Hepatocyte (in vitro differentiated cells): ENCODE results near the gene RASGRF1.

ENCODE experiments used
- CTCF ChIP-seq: fragments of 200-600 bp; sonication (generic); IDR thresholded peaks from 2 replicates; pipeline ENCODE4 v1.5.1; 2016; ENCODE audit warnings: antibody characterized with exemption, mild to moderate bottlenecking; ENCODE audit not compliant: poor library complexity
- EZH2 ChIP-seq: fragments of 200-600 bp; sonication (generic); IDR thresholded peaks from 2 replicates; pipeline ENCODE4 v1.6.1; 2016; ENCODE audit warnings: antibody characterized with exemption, mild to moderate bottlenecking, borderline replicate concordance
- EZH2phosphoT487 ChIP-seq: fragments of 200-600 bp; sonication (generic); IDR thresholded peaks from one replicate; pipeline ENCODE4 v1.6.1; 2018; ENCODE audit warnings: antibody characterized with exemption, mild to moderate bottlenecking, low read depth, moderate library complexity; ENCODE audit not compliant: unreplicated experiment, severe bottlenecking

GRCh38 chr15:79053894-79054293 is 36.7 kb downstream of the RASGRF1 start:
- TF ChIP-seq EZH2 (no peak), CTCF (no peak), EZH2phosphoT487 (no peak)
